Left colon (tissue), 2 donors: Measurements from ENCODE around the gene SPDEF. TPM values are rescaled to one million over a fixed set of nuclear protein-coding genes. Genes with fewer than 3 reads are reported as not detected.

ENCODE experiments used
- ATAC-seq: fragments of 200-7000 bp; cut with Tn5 transposase; one replicate; pipeline ENCODE4 v1.9.1; 2020; ENCODE audit warnings: mild to moderate bottlenecking, moderate library complexity
- DNase-seq, 2 donors: peaks; one replicate each; pipeline ENCODE4 v3.0.0-alpha.2; 2020
- intact Hi-C, 2 donors: fragments of 100-400 bp; cut with DNase I in 1 of 2; cut with micrococcal nuclease in 1 of 2; formaldehyde crosslinking; loops; one replicate each; pipeline versions ENCODE4 v1.11.2 to v1.14.0; 2022; cut with DNase I, micrococcal nuclease
- total RNA-seq, 2 donors: library from RNA; stranded (reverse); fragmentation: NEBNext Ultra II Directional; extraction: Animal tissue kit (Norgen Biotek cat#: 25700); gene quantifications; one replicate each; pipeline ENCODE4 v1.2.1, GENCODE V29; 2021
- donor health status: DM: no; HTN: no; CAD: no.
- donor health status: DM: yes; HTN: yes; CAD: no.

Gene SPDEF
- total RNA-seq, 2 donors from 2014 or later: 59.4 to 73.5 TPM

- no peak for DNase-seq
- intact Hi-C loops: no loop called here
Measured at GRCh38 chr6:34523441-34524206, 32.5 kb downstream of the SPDEF start.

GRCh38 chr6:34522761-34523160 is 33.4 kb downstream of the SPDEF start:
- intact Hi-C loops: no loop called here
- ATAC-seq: no peak
- DNase-seq: no peak

More at GRCh38 chr6:34523441-34524206, 32.5 kb downstream of the SPDEF start:
- ATAC-seq: no peak

- intact Hi-C loops: no loop called here
- no peak for DNase-seq
- no peak for ATAC-seq
Measured at GRCh38 chr6:34521463-34522285, 34.5 kb downstream of the SPDEF start.

- intact Hi-C loops: no loop called here
- DNase-seq (no peak), ATAC-seq (no peak)
Measured at GRCh38 chr6:34520645-34521462, 35.3 kb downstream of the SPDEF start.

GRCh38 chr6:34519971-34520644 is 36.0 kb downstream of the SPDEF start:
- intact Hi-C loops: no loop called here
- DNase-seq (no peak), ATAC-seq (no peak)

GRCh38 chr6:34518669-34519365 is 37.3 kb downstream of the SPDEF start:
- no peak for ATAC-seq
- no peak for DNase-seq
- intact Hi-C loops: no loop called here

GRCh38 chr6:34517966-34518365 is 38.2 kb downstream of the SPDEF start:
- no peak for ATAC-seq
- intact Hi-C loops: no loop called here

GRCh38 chr6:34517461-34517881 is 38.7 kb downstream of the SPDEF start:
- DNase-seq (no peak), ATAC-seq (no peak)
- intact Hi-C loops: no loop called here

More at GRCh38 chr6:34517966-34518365, 38.2 kb downstream of the SPDEF start:
- DNase-seq: no peak

- ATAC-seq: no peak
- intact Hi-C loops: no loop called here
- DNase-seq: no peak
Measured at GRCh38 chr6:34516391-34517324, 39.5 kb downstream of the SPDEF start.

- no peak for DNase-seq
- intact Hi-C loops: no loop called here
- no peak for ATAC-seq
Measured at GRCh38 chr6:34515473-34516387, 40.4 kb downstream of the SPDEF start.

- no peak for DNase-seq
- intact Hi-C loops: no loop called here
- ATAC-seq: no peak
Measured at GRCh38 chr6:34514593-34515472, 41.3 kb downstream of the SPDEF start.

- intact Hi-C loops: no loop called here
- ATAC-seq (no peak), DNase-seq (no peak)
Measured at GRCh38 chr6:34514112-34514511, 42.0 kb downstream of the SPDEF start.

GRCh38 chr6:34513646-34514045 is 42.5 kb downstream of the SPDEF start:
- intact Hi-C loops: no loop called here
- no peak for DNase-seq
- ATAC-seq: no peak

GRCh38 chr6:34512738-34513115 is 43.4 kb downstream of the SPDEF start:
- ATAC-seq: no peak
- no peak for DNase-seq
- intact Hi-C loops: no loop called here
